Measurements from ENCODE around the gene NAB2.
A peak's percentile ranks its signal among the peaks of the same experiment; 100 is the strongest.
"Not testable (repeated sequence)": the region's sequence is repeated elsewhere in the genome, so short reads cannot be mapped to it uniquely, and the experiment has no call there.

NAB2 gene

DNA sequence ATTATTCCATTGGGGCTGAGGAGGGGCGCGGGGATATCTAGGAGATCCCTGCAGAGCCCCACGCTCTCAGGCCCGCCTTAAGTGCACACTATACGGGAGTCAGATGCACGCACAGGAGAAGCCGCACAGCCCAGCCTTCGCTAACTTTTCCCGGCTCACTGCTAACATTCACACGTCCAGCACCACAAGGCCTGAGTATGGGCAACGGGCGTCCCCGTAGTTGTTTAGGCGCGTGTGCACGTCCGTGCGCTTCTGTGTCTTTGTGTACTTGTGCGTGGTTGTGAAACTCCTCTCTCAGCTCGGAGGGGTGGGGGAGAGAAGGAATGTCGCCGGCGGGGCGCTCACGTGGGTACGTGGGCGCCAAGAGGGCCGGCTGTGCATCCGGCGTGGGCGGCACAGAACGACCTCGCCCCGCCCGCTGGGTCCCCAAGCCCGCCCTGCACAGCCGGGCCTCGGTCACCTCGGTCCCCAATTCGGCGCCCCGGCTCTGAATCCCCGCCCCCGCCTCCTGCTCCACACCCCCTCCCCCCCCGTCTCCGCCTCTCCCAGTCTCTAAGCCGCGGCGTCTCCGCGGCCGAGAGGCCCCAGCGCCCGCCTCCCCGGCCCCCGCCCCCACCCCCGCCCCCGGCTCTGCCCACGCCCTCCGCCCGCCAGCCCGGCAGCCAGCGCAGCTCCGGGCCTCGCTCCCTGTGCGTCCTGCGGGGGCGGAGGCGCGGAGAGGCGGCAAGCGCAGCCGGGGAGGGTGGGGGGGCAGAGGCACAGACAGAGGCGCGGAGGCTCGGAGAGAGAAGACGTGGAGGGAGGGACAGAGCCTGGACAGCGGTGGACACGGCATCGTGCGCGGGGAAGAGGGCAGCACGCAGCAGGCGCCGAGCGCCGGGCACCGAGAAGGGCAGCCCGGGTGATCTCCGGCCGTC lies at the start of gene NAB2:
Gene NAB2 (plus strand): TSS at position 761 of the 917 bp plus-strand sequence. CDS start 158 bp downstream, outside the sequence.
- H3K9me3 ChIP-seq (ENCODE audit: control insufficient read depth, insufficient read depth, low read length): no peaks in the 10 kb centered on the region
- peaks cover 12% of the 10 kb centered on the region; the same call in 1 of the 2 replicates for H3K4me1 ChIP-seq (ENCODE audit: insufficient read depth, low read length)
- H3K36me3 ChIP-seq (ENCODE audit: insufficient read depth, low read length): no peaks in the 10 kb centered on the region
- peak within 1 kb of the TSS; percentile 95 for H3K9ac ChIP-seq (ENCODE audit: low read depth, low read length)

DNA sequence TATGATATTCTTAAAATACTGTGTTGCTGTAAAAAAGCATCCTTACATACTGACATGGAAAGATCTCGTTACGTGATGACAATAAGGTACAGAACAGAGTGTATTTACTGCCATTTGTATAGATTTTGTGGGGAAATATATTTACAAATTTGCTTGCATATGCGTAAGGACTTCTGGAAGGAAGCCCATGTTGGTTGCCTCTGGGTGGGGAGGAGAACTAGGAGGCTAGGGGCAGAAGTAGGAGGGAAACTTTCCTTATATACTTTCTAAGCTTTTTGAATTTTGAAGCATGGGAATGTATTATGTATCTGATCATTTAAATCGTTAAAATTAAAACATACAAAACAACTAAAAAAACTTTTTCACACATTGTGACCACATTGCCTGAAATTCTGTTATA lies 48.7 kb upstream of the NAB2 start:
- Histone ChIP-seq H3K9ac (ENCODE audit: low read depth, low read length) (no peak overlapping the region), H3K4me1 (ENCODE audit: insufficient read depth, low read length) (no peaks in the 10 kb centered on the region), H3K9me3 (ENCODE audit: control insufficient read depth, insufficient read depth, low read length) (no peaks in the 10 kb centered on the region), H3K36me3 (ENCODE audit: insufficient read depth, low read length) (no peaks in the 10 kb centered on the region)

DNA sequence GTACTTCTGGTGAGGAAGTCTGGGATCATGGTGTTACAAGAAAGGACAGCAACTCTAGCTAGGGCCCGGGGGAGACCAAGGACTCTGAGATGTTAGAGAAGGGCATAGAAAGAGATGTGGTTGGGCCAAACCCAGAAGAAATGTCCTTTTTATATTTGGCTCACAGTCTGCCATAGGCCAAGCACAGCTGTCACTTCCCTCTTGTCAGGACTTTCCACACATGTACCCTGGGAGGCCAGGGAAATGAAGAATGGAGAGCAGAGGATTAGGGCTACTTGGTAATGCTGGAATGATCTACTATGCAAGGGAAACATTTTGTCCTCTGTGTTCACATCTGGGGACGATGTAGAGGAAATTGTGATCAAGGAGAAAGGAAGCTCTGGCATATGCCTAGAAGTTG lies 48.2 kb upstream of the NAB2 start:
- Histone ChIP-seq H3K36me3 (ENCODE audit: insufficient read depth, low read length) (no peaks in the 10 kb centered on the region), H3K9me3 (ENCODE audit: control insufficient read depth, insufficient read depth, low read length) (no peaks in the 10 kb centered on the region), H3K9ac (ENCODE audit: low read depth, low read length) (no peak overlapping the region), H3K4me1 (ENCODE audit: insufficient read depth, low read length) (no peaks in the 10 kb centered on the region)

DNA sequence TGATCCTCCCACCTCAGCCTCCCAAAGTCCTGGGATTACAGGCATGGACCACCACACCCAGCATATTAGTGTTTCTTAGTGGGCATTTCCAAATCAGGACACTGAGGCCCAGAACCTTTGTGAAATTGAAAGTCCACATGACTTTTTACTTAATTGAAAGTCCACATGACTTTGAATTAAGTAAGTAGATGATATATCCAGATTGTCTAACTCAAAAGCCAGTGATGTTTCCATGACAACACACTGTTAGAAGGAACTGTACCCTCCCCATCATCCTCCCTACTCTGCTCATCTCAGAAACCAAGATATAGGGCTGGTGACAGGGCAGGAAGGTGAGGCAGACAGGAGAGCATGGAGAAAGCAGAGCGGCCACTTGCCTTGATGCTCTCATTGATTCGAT lies 46.2 kb upstream of the NAB2 start:
- Histone ChIP-seq H3K9ac (ENCODE audit: low read depth, low read length) (no peak overlapping the region), H3K4me1 (ENCODE audit: insufficient read depth, low read length) (no peaks in the 10 kb centered on the region), H3K9me3 (ENCODE audit: control insufficient read depth, insufficient read depth, low read length) (no peaks in the 10 kb centered on the region), H3K36me3 (ENCODE audit: insufficient read depth, low read length) (no peaks in the 10 kb centered on the region)

DNA sequence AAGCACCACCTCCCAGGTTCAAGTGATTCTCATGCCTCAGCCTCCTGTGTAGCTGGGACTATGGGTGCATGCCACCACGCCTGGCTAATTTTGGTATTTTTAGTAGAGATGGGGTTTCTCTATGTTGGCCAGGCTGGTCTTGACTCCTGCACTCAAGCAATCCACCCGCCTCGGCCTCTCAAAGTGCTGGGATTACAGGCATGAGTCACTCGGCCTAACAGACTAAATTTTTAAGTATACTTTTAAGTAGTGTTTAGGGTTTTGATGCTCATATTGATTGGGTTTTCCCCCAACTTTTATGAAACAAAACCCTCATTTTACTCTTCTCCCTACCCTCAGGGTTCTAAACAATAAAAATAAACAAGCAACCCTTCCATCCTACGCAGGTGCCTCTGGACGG lies 44.4 kb upstream of the NAB2 start:
- Histone ChIP-seq H3K4me1 (ENCODE audit: insufficient read depth, low read length) (no peaks in the 10 kb centered on the region), H3K36me3 (ENCODE audit: insufficient read depth, low read length) (no peaks in the 10 kb centered on the region), H3K9ac (ENCODE audit: low read depth, low read length) (no peak overlapping the region), H3K9me3 (ENCODE audit: control insufficient read depth, insufficient read depth, low read length) (no peaks in the 10 kb centered on the region)

DNA sequence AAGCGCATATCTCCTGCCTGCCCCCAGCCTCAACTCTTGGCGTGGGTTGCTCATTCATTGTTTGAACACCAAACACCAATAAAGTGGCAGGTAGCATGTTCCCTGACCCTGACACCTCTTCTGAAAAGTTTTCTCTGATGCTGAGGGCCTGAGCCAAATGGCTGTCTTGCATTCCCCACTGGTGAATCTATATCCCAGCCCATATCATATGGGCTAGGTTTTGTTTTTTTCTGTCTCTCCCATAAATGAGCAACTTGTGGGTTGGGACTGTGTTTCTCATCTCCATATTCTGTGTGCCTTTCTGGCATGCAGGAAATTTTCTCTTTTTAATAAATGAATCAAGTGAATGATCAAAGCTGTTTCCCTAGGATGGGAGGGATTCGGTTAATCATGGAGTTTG lies 44.0 kb upstream of the NAB2 start:
- no peak overlapping the region for H3K9ac ChIP-seq (ENCODE audit: low read depth, low read length)
- H3K9me3 ChIP-seq (ENCODE audit: control insufficient read depth, insufficient read depth, low read length): no peaks in the 10 kb centered on the region
- H3K4me1 ChIP-seq (ENCODE audit: insufficient read depth, low read length): no peaks in the 10 kb centered on the region
- H3K36me3 ChIP-seq (ENCODE audit: insufficient read depth, low read length): no peaks in the 10 kb centered on the region

GRCh38 chr12:57046086-57046791 lies 42.7 kb upstream of the NAB2 start:
- Histone ChIP-seq H3K4me1 (ENCODE audit: insufficient read depth, low read length) (no peaks in the 10 kb centered on the region), H3K9me3 (ENCODE audit: control insufficient read depth, insufficient read depth, low read length) (no peaks in the 10 kb centered on the region), H3K9ac (ENCODE audit: low read depth, low read length) (no peak overlapping the region), H3K36me3 (ENCODE audit: insufficient read depth, low read length) (no peaks in the 10 kb centered on the region)

GRCh38 chr12:57046947-57047890 lies 41.7 kb upstream of the NAB2 start:
- no peak overlapping the region for H3K9ac ChIP-seq (ENCODE audit: low read depth, low read length)
- no peaks in the 10 kb centered on the region for H3K36me3 ChIP-seq (ENCODE audit: insufficient read depth, low read length)
- H3K9me3 ChIP-seq (ENCODE audit: control insufficient read depth, insufficient read depth, low read length): no peaks in the 10 kb centered on the region
- H3K4me1 ChIP-seq (ENCODE audit: insufficient read depth, low read length): no peaks in the 10 kb centered on the region

DNA sequence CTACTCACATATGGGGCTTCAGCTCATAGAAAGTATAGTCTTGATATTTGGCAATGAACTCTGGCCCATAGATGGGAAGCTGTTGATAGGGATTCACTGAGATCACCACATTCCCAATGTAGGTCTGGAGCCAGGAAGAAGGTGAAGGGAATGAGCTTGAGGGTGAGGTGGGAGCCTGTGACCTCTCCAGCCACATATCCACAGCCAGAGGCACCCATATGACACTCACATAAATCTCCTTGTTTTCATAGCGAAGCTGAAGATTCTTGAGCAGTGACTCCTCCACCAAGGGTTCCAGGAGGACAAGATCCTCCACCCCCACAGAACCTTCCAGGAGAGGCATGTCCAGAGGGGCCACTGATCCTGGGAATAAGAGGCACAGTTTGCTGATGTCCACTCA lies 40.9 kb upstream of the NAB2 start:
- Histone ChIP-seq H3K36me3 (ENCODE audit: insufficient read depth, low read length) (no peaks in the 10 kb centered on the region), H3K9ac (ENCODE audit: low read depth, low read length) (no peak overlapping the region), H3K9me3 (ENCODE audit: control insufficient read depth, insufficient read depth, low read length) (no peaks in the 10 kb centered on the region), H3K4me1 (ENCODE audit: insufficient read depth, low read length) (no peaks in the 10 kb centered on the region)

GRCh38 chr12:57048423-57049118 lies 40.3 kb upstream of the NAB2 start:
- H3K9ac ChIP-seq (ENCODE audit: low read depth, low read length): no peak overlapping the region
- H3K4me1 ChIP-seq (ENCODE audit: insufficient read depth, low read length): no peaks in the 10 kb centered on the region
- H3K9me3 ChIP-seq (ENCODE audit: control insufficient read depth, insufficient read depth, low read length): no peaks in the 10 kb centered on the region
- H3K36me3 ChIP-seq (ENCODE audit: insufficient read depth, low read length): no peaks in the 10 kb centered on the region

DNA sequence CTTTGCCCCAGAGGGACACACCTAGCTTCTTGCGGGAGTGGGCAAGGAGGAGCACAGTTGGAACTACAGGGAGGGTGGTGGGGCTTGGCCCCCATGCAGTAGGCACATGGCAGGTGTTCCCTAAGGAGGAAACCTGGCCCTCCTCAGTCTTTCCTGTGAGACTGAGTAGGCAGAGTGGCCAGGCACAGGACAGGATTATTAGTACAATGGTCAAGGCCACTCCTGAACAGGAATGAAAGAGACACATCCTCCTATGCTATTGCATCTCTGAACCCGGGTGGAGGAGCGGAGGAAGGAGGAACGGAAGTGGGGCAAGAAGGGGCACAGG lies 39.8 kb upstream of the NAB2 start:
- H3K4me1 ChIP-seq (ENCODE audit: insufficient read depth, low read length): no peaks in the 10 kb centered on the region
- no peaks in the 10 kb centered on the region for H3K36me3 ChIP-seq (ENCODE audit: insufficient read depth, low read length)
- no peaks in the 10 kb centered on the region for H3K9me3 ChIP-seq (ENCODE audit: control insufficient read depth, insufficient read depth, low read length)
- H3K9ac ChIP-seq (ENCODE audit: low read depth, low read length): no peak overlapping the region

- no peaks in the 10 kb centered on the region for H3K4me1 ChIP-seq (ENCODE audit: insufficient read depth, low read length)
- H3K9ac ChIP-seq (ENCODE audit: low read depth, low read length): no peak within 1 kb of the TSS
- H3K36me3 ChIP-seq (ENCODE audit: insufficient read depth, low read length): no peaks in the 10 kb centered on the region
- no peaks in the 10 kb centered on the region for H3K9me3 ChIP-seq (ENCODE audit: control insufficient read depth, insufficient read depth, low read length)
These were observed 39.0 kb upstream of the NAB2 start, which contains the start of gene MYO1A for GRCh38 chr12:57049890-57050289. Gene MYO1A, minus strand, starts transcription at chr12:57050129. Its CDS starts 1,806 bp downstream, at chr12:57048323.

GRCh38 chr12:57051011-57051410 lies 37.9 kb upstream of the NAB2 start:
- no peaks in the 10 kb centered on the region for H3K9me3 ChIP-seq (ENCODE audit: control insufficient read depth, insufficient read depth, low read length)
- H3K9ac ChIP-seq (ENCODE audit: low read depth, low read length): no peak overlapping the region
- no peaks in the 10 kb centered on the region for H3K4me1 ChIP-seq (ENCODE audit: insufficient read depth, low read length)
- no peaks in the 10 kb centered on the region for H3K36me3 ChIP-seq (ENCODE audit: insufficient read depth, low read length)

- H3K9me3 ChIP-seq (ENCODE audit: control insufficient read depth, insufficient read depth, low read length); H3K9ac ChIP-seq (ENCODE audit: low read depth, low read length): not testable (repeated sequence)
These were observed 35.8 kb upstream of the NAB2 start for GRCh38 chr12:57053146-57053545.

More at GRCh38 chr12:57053146-57053545, 35.8 kb upstream of the NAB2 start:
- H3K36me3 ChIP-seq (ENCODE audit: insufficient read depth, low read length): peaks cover 13% of the 10 kb centered on the region
- H3K4me1 ChIP-seq (ENCODE audit: insufficient read depth, low read length): not testable (repeated sequence)

Measured in ES-I3 (cell line).